ENCODE measurements around the gene EIF2D.
A peak's percentile ranks its signal among the peaks of the same experiment; 100 is the strongest.

The EIF2D gene, protein sequence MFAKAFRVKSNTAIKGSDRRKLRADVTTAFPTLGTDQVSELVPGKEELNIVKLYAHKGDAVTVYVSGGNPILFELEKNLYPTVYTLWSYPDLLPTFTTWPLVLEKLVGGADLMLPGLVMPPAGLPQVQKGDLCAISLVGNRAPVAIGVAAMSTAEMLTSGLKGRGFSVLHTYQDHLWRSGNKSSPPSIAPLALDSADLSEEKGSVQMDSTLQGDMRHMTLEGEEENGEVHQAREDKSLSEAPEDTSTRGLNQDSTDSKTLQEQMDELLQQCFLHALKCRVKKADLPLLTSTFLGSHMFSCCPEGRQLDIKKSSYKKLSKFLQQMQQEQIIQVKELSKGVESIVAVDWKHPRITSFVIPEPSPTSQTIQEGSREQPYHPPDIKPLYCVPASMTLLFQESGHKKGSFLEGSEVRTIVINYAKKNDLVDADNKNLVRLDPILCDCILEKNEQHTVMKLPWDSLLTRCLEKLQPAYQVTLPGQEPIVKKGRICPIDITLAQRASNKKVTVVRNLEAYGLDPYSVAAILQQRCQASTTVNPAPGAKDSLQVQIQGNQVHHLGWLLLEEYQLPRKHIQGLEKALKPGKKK

DNA sequence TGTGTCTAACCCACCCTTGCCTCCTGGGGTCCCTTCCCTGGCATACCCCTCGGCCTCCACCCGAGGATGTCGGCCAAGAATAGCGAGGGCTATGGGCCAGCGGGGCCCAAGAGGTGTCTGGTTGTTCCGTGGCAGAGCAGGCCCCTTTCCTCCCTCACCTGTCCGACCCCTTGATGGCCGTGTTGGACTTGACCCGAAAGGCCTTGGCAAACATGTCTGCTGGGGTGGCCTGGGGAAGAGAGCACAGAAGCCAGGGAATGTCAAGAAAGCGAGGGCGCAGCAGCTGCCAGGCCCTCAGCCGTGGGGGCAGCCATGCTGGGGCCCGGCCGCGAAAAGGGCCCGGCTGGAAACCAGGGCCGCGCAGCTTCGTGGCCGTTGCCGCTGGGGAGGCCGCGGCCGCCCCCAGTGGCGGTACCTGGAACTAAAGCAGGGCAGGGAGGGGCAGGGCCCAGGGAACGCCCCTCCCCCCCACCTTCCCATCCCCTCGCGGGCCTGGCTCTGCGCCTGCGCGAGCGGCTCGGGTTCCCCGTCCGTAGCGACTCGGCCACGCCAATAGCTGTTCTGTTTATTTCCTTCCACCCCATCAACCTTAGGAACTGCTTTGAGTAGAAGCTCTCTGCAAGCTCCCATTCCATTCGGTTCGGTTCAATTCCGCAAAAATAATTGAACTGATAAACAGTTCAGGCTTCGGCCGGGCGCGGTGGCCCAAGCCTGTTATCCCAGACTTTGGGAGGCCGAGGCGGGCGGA is at the start of gene EIF2D:
EIF2D (minus strand) TSS at position 337 of the 748 bp plus-strand sequence; CDS start at position 214, 123 bp downstream.
- TF ChIP-seq, protein P1, sequence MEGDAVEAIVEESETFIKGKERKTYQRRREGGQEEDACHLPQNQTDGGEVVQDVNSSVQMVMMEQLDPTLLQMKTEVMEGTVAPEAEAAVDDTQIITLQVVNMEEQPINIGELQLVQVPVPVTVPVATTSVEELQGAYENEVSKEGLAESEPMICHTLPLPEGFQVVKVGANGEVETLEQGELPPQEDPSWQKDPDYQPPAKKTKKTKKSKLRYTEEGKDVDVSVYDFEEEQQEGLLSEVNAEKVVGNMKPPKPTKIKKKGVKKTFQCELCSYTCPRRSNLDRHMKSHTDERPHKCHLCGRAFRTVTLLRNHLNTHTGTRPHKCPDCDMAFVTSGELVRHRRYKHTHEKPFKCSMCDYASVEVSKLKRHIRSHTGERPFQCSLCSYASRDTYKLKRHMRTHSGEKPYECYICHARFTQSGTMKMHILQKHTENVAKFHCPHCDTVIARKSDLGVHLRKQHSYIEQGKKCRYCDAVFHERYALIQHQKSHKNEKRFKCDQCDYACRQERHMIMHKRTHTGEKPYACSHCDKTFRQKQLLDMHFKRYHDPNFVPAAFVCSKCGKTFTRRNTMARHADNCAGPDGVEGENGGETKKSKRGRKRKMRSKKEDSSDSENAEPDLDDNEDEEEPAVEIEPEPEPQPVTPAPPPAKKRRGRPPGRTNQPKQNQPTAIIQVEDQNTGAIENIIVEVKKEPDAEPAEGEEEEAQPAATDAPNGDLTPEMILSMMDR (IDR thresholded peaks at IDR 0.05; ENCODE audit: control insufficient read depth, extremely low read depth, insufficient read depth) = peak; percentile 96
- H3K4me3 ChIP-seq (ENCODE audit: low read depth, low read length) = peak within 1 kb of the TSS; percentile 77
- peak; percentile 78 for DNase-seq (ENCODE audit: low read depth)

DNA sequence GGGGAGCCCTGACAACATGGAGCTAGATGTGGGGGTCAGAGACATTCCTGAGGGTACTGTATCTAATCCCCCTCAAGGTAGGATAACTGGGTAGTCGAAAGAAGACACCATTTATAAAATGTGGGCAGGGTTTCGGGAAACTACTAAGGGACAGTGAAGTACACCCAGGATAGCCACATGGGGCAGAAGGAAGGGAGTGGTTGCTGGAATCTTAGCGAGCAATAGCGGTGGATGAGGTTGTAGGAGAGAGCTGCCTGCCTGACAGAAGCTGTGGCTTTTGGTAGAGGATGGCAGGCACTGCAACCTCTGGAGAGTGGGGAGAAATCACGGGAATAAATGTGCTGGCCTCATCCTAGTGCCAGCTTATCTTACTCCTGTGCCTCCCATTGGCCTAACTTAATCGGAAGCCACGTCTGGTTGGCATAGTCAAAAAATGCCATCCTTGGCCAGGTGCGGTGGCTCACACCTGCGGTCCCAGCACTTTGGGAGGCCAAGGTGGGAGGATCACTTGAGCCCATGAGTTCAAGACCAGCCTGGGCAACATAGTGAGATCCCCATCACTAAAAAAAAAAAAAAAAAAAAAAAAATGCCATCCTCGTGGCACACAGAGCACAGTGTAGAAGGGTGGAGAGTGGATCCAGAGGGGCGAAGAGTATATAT is 49.0 kb upstream of the EIF2D start:
- H3K4me3 ChIP-seq (ENCODE audit: low read depth, low read length) = no peak overlapping the region
- TF ChIP-seq, protein P1 (IDR thresholded peaks at IDR 0.05; ENCODE audit: control insufficient read depth, extremely low read depth, insufficient read depth) = no peak
- DNase-seq (ENCODE audit: low read depth) = no peak

DNA sequence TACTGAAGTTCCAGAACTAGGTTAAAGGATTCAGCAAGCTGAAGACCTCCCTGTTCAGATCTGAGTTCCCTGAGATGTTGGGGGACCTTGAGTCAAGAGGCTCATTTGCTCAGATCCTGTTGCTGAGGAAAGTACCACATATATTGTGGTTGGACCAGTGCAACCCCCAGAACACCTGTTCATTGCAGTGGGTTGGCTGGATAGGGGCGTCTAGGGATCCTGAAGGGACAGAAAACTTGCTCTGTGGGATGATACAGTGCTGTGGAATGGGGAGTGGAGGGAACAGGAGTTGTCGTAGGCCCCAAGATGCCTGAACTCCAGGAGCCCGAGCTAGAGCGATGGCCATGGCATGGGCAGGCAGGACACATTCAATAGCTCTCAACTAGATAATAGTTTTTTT is 47.9 kb upstream of the EIF2D start:
- no peak for DNase-seq (ENCODE audit: low read depth)
- TF ChIP-seq, protein P1 (IDR thresholded peaks at IDR 0.05; ENCODE audit: control insufficient read depth, extremely low read depth, insufficient read depth) = no peak
- no peak overlapping the region for H3K4me3 ChIP-seq (ENCODE audit: low read depth, low read length)

DNA sequence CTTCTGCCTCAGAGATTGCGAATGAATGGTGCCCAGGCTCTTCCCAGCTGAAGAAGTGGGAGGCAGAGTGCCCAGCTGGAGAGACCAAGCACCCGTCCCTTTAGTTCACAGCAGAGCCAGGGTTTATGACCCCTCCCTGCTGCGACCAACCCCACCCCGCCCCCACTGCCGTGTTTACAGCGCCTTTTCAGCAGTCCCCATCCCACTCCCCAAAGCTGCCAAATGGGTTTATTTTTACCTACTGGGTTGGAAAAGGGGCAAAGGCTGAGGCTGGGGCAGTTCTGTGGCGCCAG is 46.7 kb upstream of the EIF2D start:
- TF ChIP-seq, protein P1 (IDR thresholded peaks at IDR 0.05; ENCODE audit: control insufficient read depth, extremely low read depth, insufficient read depth) = no peak
- DNase-seq (ENCODE audit: low read depth) = no peak
- H3K4me3 ChIP-seq (ENCODE audit: low read depth, low read length) = no peak overlapping the region

DNA sequence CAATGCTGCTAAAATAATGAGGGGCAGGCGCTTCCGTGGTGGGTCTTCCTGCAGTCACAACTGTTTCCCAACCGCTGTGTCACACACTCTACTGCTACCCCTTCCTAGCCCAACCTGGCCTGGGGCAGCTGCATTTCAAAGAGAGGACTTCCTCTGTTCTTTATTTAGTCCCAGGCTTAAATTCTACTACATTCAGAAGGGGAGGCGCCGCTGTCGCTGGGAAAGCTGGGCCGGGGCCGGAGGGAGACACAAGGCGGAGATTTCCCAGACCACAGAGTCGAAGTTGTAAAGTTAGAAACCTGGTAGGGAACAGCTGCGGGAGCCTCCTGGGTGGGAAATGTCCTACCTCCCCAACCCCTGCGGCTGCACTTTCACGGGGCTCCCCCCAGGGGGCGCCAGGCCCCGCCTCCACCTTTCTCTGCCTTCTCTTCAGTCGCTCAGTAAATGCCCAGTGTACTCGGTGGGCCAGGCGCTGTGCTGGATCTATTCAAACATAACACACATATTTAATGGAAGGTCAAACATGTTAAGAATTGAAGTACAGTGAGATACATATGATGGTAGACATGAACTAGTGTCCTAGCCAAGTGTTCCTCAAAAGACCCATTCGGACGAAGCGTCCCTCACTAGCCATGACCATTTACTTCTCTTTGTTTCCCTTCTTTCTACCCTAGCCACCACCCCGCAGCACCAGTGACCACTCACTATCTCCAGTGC is 46.2 kb upstream of the EIF2D start:
- no peak for DNase-seq (ENCODE audit: low read depth)
- TF ChIP-seq, protein P1 (IDR thresholded peaks at IDR 0.05; ENCODE audit: control insufficient read depth, extremely low read depth, insufficient read depth) = peak; percentile 26; the same call in 1 of the 2 replicates
- H3K4me3 ChIP-seq (ENCODE audit: low read depth, low read length) = no peak overlapping the region

DNA sequence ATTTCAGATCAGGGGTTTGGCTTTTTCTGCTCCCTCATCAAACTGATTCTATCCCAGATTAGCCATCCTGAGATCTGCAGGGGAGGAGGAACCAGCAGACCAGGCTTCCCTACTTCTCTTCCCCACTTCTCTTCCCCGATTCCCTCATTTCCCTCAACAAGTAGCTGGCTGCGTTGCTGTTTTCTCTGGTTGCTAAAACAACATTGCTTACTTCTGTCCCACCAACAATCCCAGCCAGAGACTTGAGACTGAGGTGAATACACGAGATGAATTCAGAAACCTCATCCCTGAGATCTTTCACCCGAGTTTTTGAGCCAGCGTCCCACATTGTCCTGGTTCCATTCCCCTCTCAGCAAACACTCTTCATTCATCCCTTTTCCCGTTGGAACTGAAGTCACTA is 45.5 kb upstream of the EIF2D start:
- DNase-seq (ENCODE audit: low read depth) = no peak
- TF ChIP-seq, protein P1 (IDR thresholded peaks at IDR 0.05; ENCODE audit: control insufficient read depth, extremely low read depth, insufficient read depth) = no peak
- no peak overlapping the region for H3K4me3 ChIP-seq (ENCODE audit: low read depth, low read length)
